Large intestine (tissue), 3 donors: ENCODE data around the gene KIAA1549. TPM values are rescaled to one million over a fixed set of nuclear protein-coding genes. Genes with fewer than 3 reads are reported as not detected.

ENCODE experiments used
- DNase-seq, 2 donors: peaks; one replicate each; pipeline versions ENCODE4 v3.0.0 to v3.0.0-alpha.2; 2013
- H3K27ac ChIP-seq: one replicate; pipeline ENCODE4 v1.5.1; 2013; ENCODE audit warnings: low read length
- H3K27me3 ChIP-seq: 2 replicates; pipeline ENCODE4 v1.6.1; 2013; ENCODE audit warnings: low read length; ENCODE audit not compliant: control insufficient read depth, insufficient read depth
- H3K36me3 ChIP-seq: 2 replicates; pipeline ENCODE4 v1.6.1; 2013; ENCODE audit warnings: low read length; ENCODE audit not compliant: control insufficient read depth, insufficient read depth
- H3K4me1 ChIP-seq: one replicate; pipeline ENCODE4 v1.6.1; 2013; ENCODE audit warnings: low read length; ENCODE audit not compliant: control insufficient read depth, insufficient read depth
- H3K4me3 ChIP-seq: one replicate; pipeline ENCODE4 v1.5.1; 2013; ENCODE audit warnings: low read length
- H3K9me3 ChIP-seq: one replicate; pipeline ENCODE4 v1.6.1; 2013; ENCODE audit warnings: mild to moderate bottlenecking, low read depth, low read length, moderate library complexity; ENCODE audit not compliant: control insufficient read depth
- WGBS: methylation state at CpG from one replicate; pipeline ENCODE4 v1.1.5; 2013; ENCODE audit warnings: low lambda C conversion rate; ENCODE audit not compliant: insufficient coverage; 5-methylcytosine and 5-hydroxymethylcytosine counted together
- polyA plus RNA-seq: library from polyadenylated mRNA; unstranded; fragments of 120-200 nt; gene quantifications from one replicate; pipeline ENCODE4 v1.2.1, GENCODE V29; 2013

The KIAA1549 gene
- polyA plus RNA-seq, 1 donor, result 3.9 TPM

DNA sequence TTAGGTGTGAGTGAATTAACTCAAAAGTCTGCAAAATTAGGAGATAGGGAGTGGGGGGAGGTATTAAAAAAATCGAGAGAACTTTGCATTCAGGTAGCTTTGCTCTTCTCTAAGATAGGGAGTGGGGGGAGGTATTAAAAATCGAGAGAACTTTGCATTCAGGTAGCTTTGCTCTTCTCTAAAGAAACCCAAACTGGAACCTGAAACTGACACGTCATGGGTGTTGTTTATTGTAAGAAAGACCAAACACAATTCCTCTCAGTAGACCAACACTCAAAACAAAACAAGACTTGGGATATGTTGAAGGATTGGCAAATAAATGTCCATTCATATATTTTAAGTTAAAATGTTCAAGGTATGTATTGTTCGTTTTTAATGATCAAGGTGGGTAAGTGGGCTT lies 87.9 kb downstream of the KIAA1549 start:
- Histone ChIP-seq H3K36me3 (peaks cover 8% of the 10 kb centered on the region), H3K4me1 (no peaks in the 10 kb centered on the region), H3K9me3 (no peaks in the 10 kb centered on the region), H3K27ac (no peak overlapping the region), H3K27me3 (no peaks in the 10 kb centered on the region), H3K4me3 (no peak overlapping the region)
- DNase-seq, result no peak
- 85% methylated on average over 2 of the region's 4 CpGs for WGBS

DNA sequence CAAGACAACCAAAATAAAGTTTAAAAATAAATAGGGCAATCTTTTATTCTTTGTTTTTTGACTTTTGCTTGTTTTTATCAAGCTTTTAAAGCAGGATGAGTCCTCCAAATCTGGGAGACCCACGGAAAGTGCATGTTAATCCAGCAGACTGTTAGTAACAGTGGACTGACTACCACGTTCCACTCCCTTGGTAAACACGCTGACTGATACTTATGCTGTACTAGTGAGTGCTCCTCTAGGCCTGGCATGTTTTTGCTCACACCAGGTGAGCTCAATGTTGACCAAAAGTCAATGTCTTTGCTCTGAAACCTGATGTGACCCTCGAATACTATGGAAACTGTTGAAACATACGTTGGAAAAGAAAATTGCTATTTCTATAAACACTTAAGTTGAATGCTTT lies 88.4 kb downstream of the KIAA1549 start:
- H3K4me3 ChIP-seq, result no peak overlapping the region
- H3K36me3 ChIP-seq, result peaks cover 8% of the 10 kb centered on the region
- no peaks in the 10 kb centered on the region for H3K9me3 ChIP-seq
- no peaks in the 10 kb centered on the region for H3K4me1 ChIP-seq
- 76% methylated on average over 2 of the region's 5 CpGs for WGBS
- no peak overlapping the region for H3K27ac ChIP-seq
- DNase-seq, result no peak
- no peaks in the 10 kb centered on the region for H3K27me3 ChIP-seq

DNA sequence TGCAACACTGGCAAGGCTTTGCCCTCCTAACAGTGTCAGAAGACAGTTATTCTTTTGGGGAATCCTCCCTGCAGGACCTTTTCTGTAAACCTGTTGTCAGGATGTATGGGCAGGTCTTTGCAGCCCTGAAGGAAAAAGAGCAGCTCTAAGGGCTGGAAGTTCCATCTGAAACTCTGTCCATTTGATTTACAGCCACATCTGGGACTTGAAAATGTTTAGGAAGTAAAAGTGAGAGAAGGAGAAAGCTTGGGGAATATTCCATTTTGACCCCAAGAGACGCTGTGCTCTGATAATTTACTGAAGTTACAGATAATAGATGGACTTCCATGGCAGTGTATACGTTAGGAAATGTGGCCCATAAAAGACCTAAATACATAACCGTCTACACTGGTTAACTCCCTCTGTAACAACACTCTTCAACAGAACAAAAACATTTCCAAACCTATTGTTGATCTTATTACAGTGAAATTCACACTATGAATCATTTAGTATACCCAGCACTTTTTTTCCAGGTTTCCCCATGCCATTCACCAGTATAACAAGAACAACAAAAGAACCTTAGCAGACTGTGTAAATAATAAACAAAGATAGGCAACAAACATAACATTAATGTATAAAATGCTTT lies 89.1 kb downstream of the KIAA1549 start:
- Histone ChIP-seq H3K36me3 (peaks cover 8% of the 10 kb centered on the region), H3K27me3 (no peaks in the 10 kb centered on the region), H3K4me1 (no peaks in the 10 kb centered on the region), H3K9me3 (no peaks in the 10 kb centered on the region), H3K4me3 (no peak overlapping the region), H3K27ac (no peak overlapping the region)
- DNase-seq, result no peak
- 80% methylated on average over 1 of the region's 3 CpGs for WGBS

DNA sequence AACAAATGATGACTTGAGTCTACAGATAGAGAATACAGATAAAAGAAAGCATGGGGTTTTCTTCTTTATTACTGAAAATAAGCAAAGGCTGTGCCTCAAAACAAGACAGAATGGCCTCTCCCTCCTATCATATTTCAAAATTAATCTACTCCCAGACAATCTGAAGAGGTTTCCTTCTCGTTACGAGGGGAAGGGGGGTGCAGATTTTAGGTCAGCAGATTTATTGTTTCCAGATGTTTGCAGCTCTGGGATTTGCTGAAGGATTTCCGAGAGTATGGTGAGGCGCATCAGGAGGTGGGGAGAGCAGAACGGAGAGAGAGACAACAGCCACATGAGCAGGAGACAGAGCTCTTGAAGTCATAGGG lies 89.8 kb downstream of the KIAA1549 start:
- Histone ChIP-seq H3K27ac (no peak overlapping the region), H3K9me3 (no peaks in the 10 kb centered on the region), H3K36me3 (peaks cover 4% of the 10 kb centered on the region), H3K4me1 (no peaks in the 10 kb centered on the region), H3K4me3 (no peak overlapping the region), H3K27me3 (no peaks in the 10 kb centered on the region)
- no CpG with 5 or more reads among the region's 5 CpGs for WGBS
- no peak for DNase-seq

DNA sequence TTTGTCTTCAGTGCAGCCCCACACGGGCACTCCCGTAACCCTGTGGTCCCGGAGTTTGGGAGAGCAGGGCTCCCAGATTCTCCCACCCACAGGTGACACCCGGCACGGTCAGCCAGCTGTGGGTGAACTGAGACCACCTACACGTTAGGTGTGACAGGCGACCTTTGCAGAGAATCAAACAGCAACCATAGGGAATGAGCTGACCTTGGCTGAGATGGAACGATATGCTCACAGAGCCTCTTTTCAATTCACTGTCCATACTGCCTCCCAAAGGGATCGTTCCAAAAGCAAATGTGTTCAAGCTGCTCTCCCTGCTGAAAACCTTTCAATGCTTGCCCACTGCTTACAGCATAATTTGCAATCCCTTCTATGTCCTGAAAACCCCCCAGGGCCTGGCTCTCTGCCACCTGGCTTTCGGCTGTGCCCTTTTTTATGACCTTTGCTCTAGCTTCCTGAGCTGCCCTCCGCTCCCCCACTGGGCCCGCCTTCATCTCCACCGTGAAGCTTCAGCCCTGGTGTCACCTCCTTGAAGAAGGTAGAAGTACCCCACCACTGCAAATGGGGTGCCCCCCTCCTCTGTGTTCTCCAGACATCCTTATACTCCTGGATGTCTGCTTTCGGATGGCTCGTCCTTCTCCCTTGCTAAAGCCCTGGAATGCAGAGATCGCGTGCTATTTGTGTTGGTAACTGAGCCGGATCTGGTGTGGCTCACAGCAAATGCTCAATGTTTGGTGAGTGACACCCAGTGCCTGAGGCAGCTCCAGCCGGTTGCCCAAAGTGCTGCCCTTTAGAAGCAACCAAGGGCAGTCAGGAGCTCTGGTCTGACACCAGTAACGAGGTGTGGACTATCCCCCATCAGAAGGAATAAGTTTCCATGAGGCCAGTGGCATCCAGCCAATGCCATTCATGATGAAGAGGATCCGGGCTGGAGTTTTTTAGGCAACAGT lies 90.4 kb downstream of the KIAA1549 start:
- no peak for DNase-seq
- no peak overlapping the region for H3K27ac ChIP-seq

DNA sequence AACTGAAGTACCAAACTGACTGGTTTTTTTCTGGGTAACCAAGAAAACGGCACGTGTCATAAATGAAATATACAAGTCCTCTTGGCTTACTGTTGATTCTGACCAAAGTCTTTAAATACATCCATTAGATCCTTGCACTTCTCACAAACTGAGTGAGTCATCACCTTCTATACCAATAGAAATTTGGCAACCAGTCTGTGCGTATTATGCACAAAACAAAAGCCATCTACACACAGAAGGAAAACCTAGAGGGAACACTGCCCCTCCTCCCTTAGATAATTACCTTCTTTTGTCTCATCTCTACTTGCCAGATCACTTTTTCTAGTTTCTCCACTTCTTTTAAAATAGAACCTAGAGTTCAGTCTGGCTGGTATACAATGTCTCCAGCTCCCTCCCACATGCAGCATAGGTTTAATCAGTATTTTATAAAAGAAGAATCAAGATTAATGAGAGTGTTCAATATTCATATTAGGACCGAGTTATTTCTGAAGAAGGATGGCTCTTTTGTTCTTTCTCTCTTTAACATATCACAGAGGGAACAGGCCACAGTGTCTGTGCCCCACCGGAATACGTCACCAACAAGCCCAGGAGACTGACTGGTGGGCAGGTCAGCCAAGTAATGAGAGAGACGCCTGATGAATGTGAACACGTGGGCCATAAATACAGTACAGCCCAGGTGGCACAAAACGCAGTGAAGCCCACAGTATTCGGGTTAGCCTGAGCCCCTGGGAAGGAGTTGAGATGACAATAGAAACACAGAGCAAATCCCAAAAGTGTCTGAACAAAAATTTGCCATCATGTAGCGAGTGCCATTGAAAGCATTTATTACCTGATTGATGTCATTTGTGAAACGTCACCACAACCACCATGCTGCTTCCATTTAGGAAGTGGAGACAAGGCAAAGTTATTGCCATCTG lies 91.3 kb downstream of the KIAA1549 start:
- Histone ChIP-seq H3K36me3 (peaks cover 2% of the 10 kb centered on the region), H3K4me3 (no peak overlapping the region), H3K27ac (no peak overlapping the region), H3K27me3 (no peaks in the 10 kb centered on the region), H3K4me1 (no peaks in the 10 kb centered on the region), H3K9me3 (no peaks in the 10 kb centered on the region)
- no peak for DNase-seq
- WGBS, result 80% methylated on average over 1 of the region's 12 CpGs

More for the DNA sequence above, 90.4 kb downstream of the KIAA1549 start:
- H3K27me3 ChIP-seq, result no peaks in the 10 kb centered on the region
- H3K4me1 ChIP-seq, result no peaks in the 10 kb centered on the region
- no CpG with 5 or more reads among the region's 21 CpGs for WGBS
- peaks cover 4% of the 10 kb centered on the region for H3K36me3 ChIP-seq
- no peaks in the 10 kb centered on the region for H3K9me3 ChIP-seq
- H3K4me3 ChIP-seq, result no peak overlapping the region

DNA sequence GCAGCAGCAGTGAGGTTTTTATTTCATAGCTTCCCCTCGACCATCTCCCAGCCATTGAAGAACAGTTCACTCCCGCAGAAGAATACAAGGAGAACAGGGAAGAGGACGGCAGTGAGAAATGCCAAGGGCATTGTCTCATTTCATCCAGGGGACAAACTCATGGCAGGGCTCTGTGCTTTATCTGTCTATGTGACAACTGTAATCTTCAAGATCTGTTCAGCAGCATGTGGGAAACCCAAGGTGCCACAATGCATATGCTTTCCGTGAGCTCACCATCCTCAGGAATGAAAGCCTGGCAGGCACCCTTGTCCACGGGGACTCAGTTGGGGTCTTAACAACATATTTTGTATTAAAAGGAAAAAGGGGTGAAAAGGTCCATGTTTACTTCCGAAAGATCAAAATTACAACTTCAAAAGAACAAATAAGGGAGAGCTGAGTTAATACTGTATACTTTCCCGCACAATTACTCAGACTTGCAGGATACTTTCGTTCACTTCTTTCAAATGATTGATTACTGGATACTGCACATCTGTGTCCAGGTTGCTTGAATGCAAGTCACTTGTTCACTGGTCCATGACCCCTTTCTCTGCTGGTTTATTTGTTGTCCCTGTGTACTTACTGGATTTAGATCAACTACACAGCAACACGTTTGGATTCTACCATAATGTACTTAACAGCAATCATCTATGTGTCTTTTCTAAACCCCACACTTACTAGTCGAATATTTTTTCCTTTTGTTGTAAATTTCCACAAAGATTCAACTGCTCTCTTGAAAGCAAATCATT lies 93.1 kb downstream of the KIAA1549 start:
- Histone ChIP-seq H3K4me3 (no peak overlapping the region), H3K36me3 (no peaks in the 10 kb centered on the region), H3K27ac (no peak overlapping the region), H3K27me3 (no peaks in the 10 kb centered on the region), H3K4me1 (no peaks in the 10 kb centered on the region), H3K9me3 (no peaks in the 10 kb centered on the region)
- WGBS, result 88% methylated on average over 5 of the region's 10 CpGs
- no peak for DNase-seq

DNA sequence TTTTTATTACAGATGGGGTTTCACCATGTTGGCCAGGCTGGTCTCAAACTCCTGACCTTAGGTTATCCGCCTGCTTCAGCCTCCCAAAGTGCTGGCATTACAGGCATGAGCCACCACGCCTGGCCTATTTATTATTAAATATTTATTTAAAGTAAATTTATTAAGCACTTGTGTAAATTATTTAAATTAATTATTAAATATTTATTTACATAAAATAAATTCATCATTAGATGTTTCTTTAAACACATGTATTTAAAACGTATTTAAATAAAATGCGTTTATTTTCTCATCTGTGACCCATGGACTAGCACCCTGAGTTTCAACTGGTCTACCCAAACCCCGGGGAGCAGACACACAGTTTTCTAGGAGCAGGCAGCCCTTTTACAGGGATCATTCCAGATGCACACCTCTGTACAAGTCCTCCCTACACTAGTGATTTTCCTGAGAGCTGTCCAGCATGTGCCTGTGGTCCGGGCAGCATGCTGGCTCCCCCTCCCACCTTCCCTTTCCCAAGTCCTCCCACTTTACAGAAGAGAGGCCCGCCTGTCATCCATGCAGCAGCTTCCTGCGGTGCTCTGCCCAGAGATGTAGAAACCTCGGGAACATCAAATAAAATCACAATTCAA lies 94.0 kb downstream of the KIAA1549 start:
- DNase-seq, result no peak
- no peaks in the 10 kb centered on the region for H3K36me3 ChIP-seq
- WGBS, result 86% methylated on average over 2 of the region's 9 CpGs
- H3K9me3 ChIP-seq, result no peaks in the 10 kb centered on the region
- no peaks in the 10 kb centered on the region for H3K27me3 ChIP-seq
- no peak overlapping the region for H3K4me3 ChIP-seq
- H3K4me1 ChIP-seq, result no peaks in the 10 kb centered on the region
- no peak overlapping the region for H3K27ac ChIP-seq

DNA sequence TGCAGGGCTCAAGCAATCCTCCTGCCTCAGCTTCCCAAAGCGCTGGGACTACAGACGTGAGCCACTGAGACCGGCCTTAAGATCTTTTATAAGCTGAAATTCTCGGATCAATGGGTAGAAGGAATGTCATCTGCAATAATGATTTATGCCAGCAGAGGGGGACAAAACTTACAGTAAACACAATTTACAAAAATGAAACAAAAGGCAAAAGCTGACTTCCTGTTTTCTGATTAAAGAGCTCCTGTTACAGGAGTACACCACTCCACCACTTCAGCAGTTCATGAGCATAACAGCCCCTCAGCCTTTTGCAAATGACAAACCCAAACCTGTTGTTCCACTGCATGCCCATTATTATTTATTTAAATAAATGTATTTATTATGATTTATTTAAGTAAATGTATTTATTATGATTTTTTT lies 94.7 kb downstream of the KIAA1549 start:
- DNase-seq, result peak in 1 of 2 donors; percentile 43

More for the DNA sequence above, 94.7 kb downstream of the KIAA1549 start:
- H3K4me3 ChIP-seq, result no peak overlapping the region
- H3K36me3 ChIP-seq, result no peaks in the 10 kb centered on the region
- WGBS, result no CpG with 5 or more reads among the region's 4 CpGs
- no peaks in the 10 kb centered on the region for H3K27me3 ChIP-seq
- H3K4me1 ChIP-seq, result no peaks in the 10 kb centered on the region
- no peak overlapping the region for H3K27ac ChIP-seq
- no peaks in the 10 kb centered on the region for H3K9me3 ChIP-seq
